ENCODE data around the gene MED15. TPM values are rescaled to one million over a fixed set of nuclear protein-coding genes. Genes with fewer than 3 reads are reported as not detected.
A peak's percentile ranks its signal among the peaks of the same experiment; 100 is the strongest.

MED15 gene
- total RNA-seq, 1 donor from 2014 or later: 11.4 TPM

GRCh38 chr22:20629401-20629800, 122.0 kb downstream of the MED15 start:
- H3K36me3 Mint-ChIP-seq: no peaks in the 10 kb centered on the region
- Histone ChIP-seq H3K79me2 (ENCODE audit: low read depth) (no peaks in the 10 kb centered on the region), H3F3A (ENCODE audit: low read depth) (no peaks in the 10 kb centered on the region), H3K27me3 (no peaks in the 10 kb centered on the region), H3K4me3 (no peak overlapping the region), H2AFZ (replicated peaks) (no peak overlapping the region), H3K27ac (no peak overlapping the region), H3K4me1 (no peaks in the 10 kb centered on the region), H4K20me1 (ENCODE audit: low read depth) (no peaks in the 10 kb centered on the region), H3K9ac (no peak overlapping the region), H3K36me3 (no peaks in the 10 kb centered on the region), H3K4me2 (no peak overlapping the region), H3K9me3 (ENCODE audit: low read depth) (no peaks in the 10 kb centered on the region)
- no peak for DNase-seq (ENCODE audit: low spot score)
- no peaks in the 10 kb centered on the region for H3K9me3 Mint-ChIP-seq
- peaks cover 2% of the 10 kb centered on the region for H3K27me3 Mint-ChIP-seq (ENCODE audit: insufficient read depth, low read depth)
- H3K27ac Mint-ChIP-seq: no peak overlapping the region
- H3K4me1 Mint-ChIP-seq: no peaks in the 10 kb centered on the region
- H3K4me3 Mint-ChIP-seq: no peak overlapping the region
- no peak for TF ChIP-seq CTCF (IDR thresholded peaks at IDR 0.05)
- no peak for TF ChIP-seq EZH2phosphoT487 (IDR thresholded peaks at IDR 0.05)
- no peak for TF ChIP-seq EZH2 (IDR thresholded peaks at IDR 0.05)

- H3K27me3 ChIP-seq: no peaks in the 10 kb centered on the region
- Mint-ChIP-seq H3K4me3 (no peak overlapping the region), H3K36me3 (no peaks in the 10 kb centered on the region), H3K4me1 (no peaks in the 10 kb centered on the region), H3K27ac (peak overlapping the region; percentile 66), H3K27me3 (ENCODE audit: insufficient read depth, low read depth) (peaks cover 2% of the 10 kb centered on the region), H3K9me3 (no peaks in the 10 kb centered on the region)
- no peak overlapping the region for H3K27ac ChIP-seq
- H3K36me3 ChIP-seq: no peaks in the 10 kb centered on the region
- no peak overlapping the region for H3K4me2 ChIP-seq
- H2AFZ ChIP-seq (replicated peaks): no peak overlapping the region
- H3F3A ChIP-seq (ENCODE audit: low read depth): no peaks in the 10 kb centered on the region
- no peak overlapping the region for H3K9ac ChIP-seq
- no peaks in the 10 kb centered on the region for H4K20me1 ChIP-seq (ENCODE audit: low read depth)
- no peak for DNase-seq (ENCODE audit: low spot score)
- no peaks in the 10 kb centered on the region for H3K79me2 ChIP-seq (ENCODE audit: low read depth)
- TF ChIP-seq EZH2phosphoT487 (IDR thresholded peaks at IDR 0.05): no peak
- TF ChIP-seq EZH2 (IDR thresholded peaks at IDR 0.05): no peak
- TF ChIP-seq CTCF (IDR thresholded peaks at IDR 0.05): no peak
- no peaks in the 10 kb centered on the region for H3K9me3 ChIP-seq (ENCODE audit: low read depth)
- no peak overlapping the region for H3K4me3 ChIP-seq
- no peaks in the 10 kb centered on the region for H3K4me1 ChIP-seq
Observed at GRCh38 chr22:20630873-20631617, 123.6 kb downstream of the MED15 start.

GRCh38 chr22:20632082-20632481, 124.7 kb downstream of the MED15 start:
- no peaks in the 10 kb centered on the region for H4K20me1 ChIP-seq (ENCODE audit: low read depth)
- Mint-ChIP-seq H3K4me1 (no peaks in the 10 kb centered on the region), H3K27ac (no peak overlapping the region), H3K27me3 (ENCODE audit: insufficient read depth, low read depth) (no peaks in the 10 kb centered on the region), H3K4me3 (no peak overlapping the region), H3K9me3 (no peaks in the 10 kb centered on the region), H3K36me3 (no peaks in the 10 kb centered on the region)
- H3K9ac ChIP-seq: no peak overlapping the region
- DNase-seq (ENCODE audit: low spot score): no peak
- H3K4me2 ChIP-seq: no peak overlapping the region
- no peak overlapping the region for H2AFZ ChIP-seq (replicated peaks)
- H3K9me3 ChIP-seq (ENCODE audit: low read depth): no peaks in the 10 kb centered on the region
- TF ChIP-seq CTCF (IDR thresholded peaks at IDR 0.05): no peak
- no peak for TF ChIP-seq EZH2 (IDR thresholded peaks at IDR 0.05)
- TF ChIP-seq EZH2phosphoT487 (IDR thresholded peaks at IDR 0.05): no peak
- no peak overlapping the region for H3K4me3 ChIP-seq
- no peak overlapping the region for H3K27ac ChIP-seq
- H3K27me3 ChIP-seq: no peaks in the 10 kb centered on the region
- no peaks in the 10 kb centered on the region for H3F3A ChIP-seq (ENCODE audit: low read depth)
- no peaks in the 10 kb centered on the region for H3K79me2 ChIP-seq (ENCODE audit: low read depth)
- no peaks in the 10 kb centered on the region for H3K4me1 ChIP-seq
- H3K36me3 ChIP-seq: no peaks in the 10 kb centered on the region

All from neural progenitor cell (in vitro differentiated cells).